Effector CD8-positive, alpha-beta T cell (primary cell): ENCODE results near the gene DEGS2.
"Not testable (repeated sequence)": the region's sequence is repeated elsewhere in the genome, so short reads cannot be mapped to it uniquely, and the experiment has no call there.

Experiments used
- DNase-seq: peaks from one replicate; lab custom pipeline; 2025; lab: John Stamatoyannopoulos, UW

Gene DEGS2

DNA sequence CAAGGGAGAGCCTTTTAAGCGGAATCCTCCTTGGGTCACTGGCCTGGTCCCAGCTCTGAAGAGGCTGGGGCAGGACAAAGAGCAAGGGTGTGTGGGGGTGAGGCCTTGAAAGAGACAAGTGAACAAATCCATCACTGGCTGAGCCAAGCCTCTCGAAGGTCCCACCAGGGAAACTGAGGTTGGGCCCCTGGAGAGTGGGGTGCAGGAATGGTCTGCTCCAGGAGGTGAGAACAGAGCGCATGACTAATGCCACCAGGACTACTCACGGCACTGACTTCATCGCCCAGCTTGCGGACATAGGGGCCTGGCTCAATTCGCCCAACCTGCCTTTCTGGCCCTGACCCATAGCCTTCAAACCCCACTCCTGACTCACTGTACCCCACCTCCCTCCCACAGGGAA, 19.2 kb upstream of the DEGS2 start:
- DNase-seq, result no peak

DNA sequence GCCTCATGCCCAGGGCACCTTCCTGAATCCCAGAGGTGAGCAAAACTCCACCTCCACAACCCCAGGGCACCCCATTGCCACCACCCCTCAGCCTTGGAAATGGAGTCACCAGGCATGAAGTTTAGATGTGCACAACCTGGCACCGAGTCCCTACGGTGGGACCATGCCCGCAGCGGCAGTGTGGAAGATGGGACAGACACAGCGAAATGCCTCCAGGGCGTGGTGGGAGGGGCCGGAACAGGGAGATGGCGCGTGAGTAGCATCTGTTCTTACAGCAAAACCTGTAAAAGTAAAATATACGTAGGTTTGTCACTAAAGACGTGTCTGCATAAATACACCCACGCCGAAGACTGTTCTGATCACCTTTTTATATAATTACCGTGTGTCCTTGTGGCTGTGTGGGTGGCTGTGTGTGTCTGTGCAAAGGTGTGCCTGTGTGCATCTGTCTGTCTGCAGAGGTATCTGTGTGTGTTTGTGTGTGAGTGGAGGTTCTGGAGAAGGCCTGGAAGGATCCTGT, 17.4 kb upstream of the DEGS2 start:
- DNase-seq, result no peak

GRCh38 chr14:100173353-100173752, 13.9 kb upstream of the DEGS2 start:
- DNase-seq, result no peak

GRCh38 chr14:100172811-100173210, 13.4 kb upstream of the DEGS2 start:
- DNase-seq, result no peak

DNA sequence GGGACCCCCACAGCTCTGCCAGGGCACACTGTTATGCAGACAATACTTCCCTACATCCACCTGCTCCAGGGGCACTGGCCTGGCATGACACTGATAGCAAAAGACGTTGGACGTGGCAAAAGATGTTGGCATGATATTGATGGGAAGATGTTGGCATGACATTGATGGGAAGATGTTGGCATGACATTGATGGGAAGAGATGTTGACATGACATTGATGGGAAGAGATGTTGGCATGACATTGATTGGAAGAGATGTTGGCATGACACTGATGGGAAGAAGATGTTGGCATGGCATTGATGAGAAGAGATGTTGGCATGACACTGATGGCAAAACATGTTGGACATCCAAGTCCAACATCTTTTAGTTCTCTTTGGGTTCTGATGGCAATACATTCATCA, 11.4 kb upstream of the DEGS2 start:
- DNase-seq, result no peak

DNA sequence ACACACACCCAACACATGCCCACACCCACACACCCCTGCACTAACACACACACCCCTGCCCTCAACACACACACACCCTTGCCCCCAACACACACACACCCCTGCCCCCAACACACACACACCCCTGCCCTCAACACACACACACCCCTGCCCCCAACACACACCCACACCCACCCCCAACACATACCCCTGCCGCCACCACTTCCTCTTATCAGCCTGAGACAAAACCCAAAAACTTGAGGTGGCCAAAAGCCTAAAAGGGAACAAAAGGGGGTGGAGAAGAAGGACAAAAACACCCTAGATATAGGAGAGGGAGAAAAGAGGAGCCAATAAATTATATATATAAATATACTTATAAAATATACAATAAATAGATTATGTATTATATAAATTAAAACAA, 9.1 kb upstream of the DEGS2 start:
- DNase-seq, result no peak

DNA sequence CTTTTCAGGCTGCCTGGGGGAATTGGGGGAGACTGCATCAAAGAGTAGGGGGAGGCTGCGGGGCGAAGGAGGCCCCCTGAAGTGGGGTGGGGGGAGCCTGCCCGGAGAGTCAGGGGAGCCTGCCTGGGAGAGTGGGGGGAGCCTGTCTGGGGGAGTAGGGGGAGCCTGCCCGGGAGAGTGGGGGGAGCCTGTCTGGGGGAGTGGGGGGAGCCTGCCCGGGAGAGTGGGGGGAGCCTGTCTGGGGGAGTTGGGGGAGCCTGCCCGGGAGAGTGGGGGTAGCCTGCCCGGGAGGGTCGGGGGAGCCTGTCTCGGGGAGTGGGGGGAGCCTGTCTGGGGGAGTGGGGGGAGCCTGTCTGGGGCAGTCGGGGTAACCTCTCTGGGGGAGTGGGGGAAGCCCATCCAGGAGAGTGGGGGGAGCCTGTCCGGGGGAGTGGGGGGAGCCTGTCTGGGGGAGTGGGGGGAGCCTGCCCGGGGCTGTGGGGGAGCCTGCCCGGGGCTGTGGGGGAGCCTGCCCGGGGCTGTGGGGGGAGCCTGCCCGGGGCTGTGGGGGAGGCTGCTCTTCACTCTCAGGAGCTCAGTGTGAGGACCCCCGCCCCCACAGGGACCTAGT, 6.5 kb upstream of the DEGS2 start:
- DNase-seq, result no peak

GRCh38 chr14:100165376-100165775, 5.9 kb upstream of the DEGS2 start:
- DNase-seq, result no peak

- no peak for DNase-seq
Measured at GRCh38 chr14:100160534-100160916, 1.1 kb upstream of the DEGS2 start.

DNA sequence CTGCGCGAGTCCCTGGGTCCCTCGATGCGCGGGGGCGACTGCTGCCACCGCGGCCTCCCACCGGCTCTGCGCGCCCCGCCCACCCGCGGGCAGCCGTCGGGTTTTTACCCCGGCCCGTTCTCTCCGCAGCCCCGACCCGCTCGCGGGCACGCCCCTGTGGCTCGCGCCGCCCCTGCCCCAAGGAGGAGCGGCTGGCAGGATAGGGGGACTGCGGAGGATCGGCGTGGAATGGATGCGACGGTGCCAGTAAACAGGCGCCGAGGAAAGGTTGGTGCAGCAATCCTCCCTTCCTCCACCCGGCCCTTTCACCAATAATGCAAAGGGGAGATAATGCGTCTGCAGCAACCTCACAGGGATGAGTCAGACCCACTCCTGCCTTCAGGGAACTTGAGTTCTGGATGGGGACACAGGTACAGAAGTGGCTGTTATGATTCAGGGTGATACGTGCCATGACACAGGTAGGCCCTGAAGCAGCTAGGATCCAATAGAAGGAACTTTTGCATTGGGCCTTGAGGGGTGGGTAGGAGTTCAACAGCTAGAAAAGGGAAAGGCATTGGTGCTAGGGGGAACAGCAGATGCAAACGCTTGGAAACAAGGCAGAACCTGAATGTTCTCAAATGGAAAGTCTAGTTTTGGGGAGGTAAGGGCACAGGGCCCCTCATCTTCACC, 554 bp upstream of the DEGS2 start:
- DNase-seq, result no peak

DNA sequence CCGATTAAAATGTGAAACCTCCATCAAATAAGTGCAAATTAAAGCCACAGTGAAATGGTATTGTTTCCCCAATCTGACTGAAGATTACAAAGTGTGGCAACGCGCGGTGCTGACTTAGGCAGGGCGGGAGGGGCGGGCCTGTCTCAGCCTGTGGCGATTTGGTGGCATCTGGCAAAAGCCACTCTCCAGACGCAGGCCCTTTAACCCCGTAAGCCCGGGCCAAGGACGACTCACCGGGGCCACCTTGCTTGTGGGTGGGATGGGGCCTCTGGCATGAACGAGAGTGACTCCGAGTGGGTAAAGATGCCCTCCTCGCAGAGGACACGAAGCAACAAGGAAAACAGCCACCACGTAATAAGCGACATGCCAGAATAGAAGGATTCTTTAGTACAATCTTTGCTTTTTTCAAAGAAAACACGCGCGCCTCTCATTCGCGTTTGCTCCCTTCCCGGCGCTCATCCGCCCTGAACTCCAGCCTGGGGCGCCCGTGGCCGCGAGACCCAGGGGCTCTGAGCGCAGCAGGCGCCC, 815 bp downstream of the DEGS2 start:
- no peak for DNase-seq

- not testable (repeated sequence) for DNase-seq
Measured at GRCh38 chr14:100157548-100158232, 1.8 kb downstream of the DEGS2 start.

- no peak for DNase-seq
Measured at GRCh38 chr14:100156776-100157175, 2.7 kb downstream of the DEGS2 start.

GRCh38 chr14:100155756-100156616, 3.5 kb downstream of the DEGS2 start:
- DNase-seq, result no peak

DNA sequence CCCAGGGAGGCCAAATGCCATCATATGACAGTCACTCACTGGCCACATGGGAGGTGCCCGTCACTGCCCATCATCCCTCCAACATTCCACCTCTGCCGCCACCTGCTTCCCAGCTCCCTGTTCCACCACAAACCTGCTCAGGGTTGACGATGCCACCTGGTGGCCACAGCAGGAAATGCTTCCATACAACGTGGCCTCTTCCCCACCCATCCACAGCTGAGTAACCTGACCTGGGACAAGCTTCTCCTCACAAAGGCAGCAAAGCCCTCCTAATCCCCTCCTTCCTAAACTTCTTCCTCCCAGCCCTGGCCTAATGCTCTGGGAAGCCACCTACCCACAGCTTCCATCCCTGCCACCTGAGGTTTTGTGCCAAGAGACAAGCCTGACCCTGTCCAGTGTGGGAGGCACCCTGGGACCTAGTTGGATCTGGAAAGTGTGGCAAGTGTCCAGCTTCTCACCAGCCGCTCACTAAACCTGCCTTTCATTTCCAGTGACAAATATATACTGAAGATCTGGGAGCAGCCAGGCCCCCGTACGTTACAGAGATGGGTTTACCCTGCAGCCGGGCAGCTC, 4.3 kb downstream of the DEGS2 start:
- DNase-seq, result no peak

- DNase-seq, result no peak
Measured at GRCh38 chr14:100153560-100153959, 5.9 kb downstream of the DEGS2 start.

DNA sequence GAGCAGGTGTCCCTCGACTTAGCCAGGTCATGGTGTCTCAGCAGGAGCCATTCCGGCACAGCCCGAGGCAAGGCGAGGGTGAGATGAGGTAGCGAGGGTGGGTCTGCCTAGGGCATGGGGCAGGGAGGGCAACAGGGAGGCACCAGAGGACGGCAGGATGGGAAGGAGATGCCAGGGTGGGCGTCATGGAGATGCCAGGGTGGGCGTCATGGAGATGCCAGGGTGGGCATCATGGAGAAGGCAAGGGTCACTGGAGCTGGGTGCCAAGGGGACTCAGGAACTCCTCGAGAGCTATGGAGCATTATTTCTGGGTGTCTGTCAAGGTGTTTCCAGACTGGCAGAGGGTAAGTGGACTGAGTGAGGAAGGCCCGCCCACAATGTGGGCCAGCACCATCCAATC, 7.4 kb downstream of the DEGS2 start:
- no peak for DNase-seq

- DNase-seq, result no peak
Measured at GRCh38 chr14:100150932-100151587, 8.4 kb downstream of the DEGS2 start.

GRCh38 chr14:100149851-100150611, 9.4 kb downstream of the DEGS2 start:
- no peak for DNase-seq
